Parathyroid adenoma (tissue), 2 donors: ENCODE measurements around the gene XRN1.

Experiments
- H2AFZ ChIP-seq: fragments of 300-600 bp; sonication (generic); one replicate; pipeline ENCODE4 v1.7.0; 2017; ENCODE audit warnings: antibody characterized with exemption, mild to moderate bottlenecking
- H3K27ac ChIP-seq: fragments of 300-600 bp; sonication (generic); one replicate; pipeline ENCODE4 v1.7.0; 2017
- H3K27me3 ChIP-seq: fragments of 300-600 bp; sonication (generic); one replicate; pipeline ENCODE4 v1.7.0; 2017; ENCODE audit warnings: low read length; ENCODE audit not compliant: control insufficient read depth, insufficient read depth
- H3K36me3 ChIP-seq: fragments of 300-600 bp; sonication (generic); one replicate; pipeline ENCODE4 v1.7.0; 2017; ENCODE audit warnings: low read length; ENCODE audit not compliant: control insufficient read depth, insufficient read depth
- H3K4me1 ChIP-seq: fragments of 300-600 bp; sonication (generic); one replicate; pipeline ENCODE4 v1.7.0; 2017; ENCODE audit warnings: control low read depth
- H3K4me2 ChIP-seq: fragments of 300-600 bp; sonication (generic); one replicate; pipeline ENCODE4 v1.7.0; 2017; ENCODE audit warnings: low read length
- H3K4me3 ChIP-seq: fragments of 300-600 bp; sonication (generic); one replicate; pipeline ENCODE4 v1.7.0; 2017; ENCODE audit warnings: low read depth, low read length
- H3K79me2 ChIP-seq: fragments of 300-600 bp; sonication (generic); one replicate; pipeline ENCODE4 v1.7.0; 2017; ENCODE audit warnings: control low read depth
- H3K9ac ChIP-seq: fragments of 300-600 bp; sonication (generic); one replicate; pipeline ENCODE4 v1.7.0; 2017; ENCODE audit warnings: mild to moderate bottlenecking
- H3K9me3 ChIP-seq: fragments of 300-600 bp; sonication (generic); one replicate; pipeline ENCODE4 v1.7.0; 2017; ENCODE audit warnings: low read length; ENCODE audit not compliant: control insufficient read depth
- CTCF ChIP-seq: fragments of 300-600 bp; sonication (generic); IDR thresholded peaks from one replicate; pipeline ENCODE4 v1.7.0; 2017; ENCODE audit warnings: antibody characterized with exemption, mild to moderate bottlenecking
- donor health status: primary hyperparathyroidism.

XRN1 gene

GRCh38 chr3:142281474-142281873, 166.4 kb downstream of the XRN1 start:
- H3K27ac ChIP-seq: no peak overlapping the region
- no peak overlapping the region for H3K9ac ChIP-seq
- no peaks in the 10 kb centered on the region for H3K79me2 ChIP-seq
- H3K27me3 ChIP-seq: no peaks in the 10 kb centered on the region
- TF ChIP-seq CTCF: no peak
- H3K4me2 ChIP-seq: no peak overlapping the region
- H3K36me3 ChIP-seq: no peaks in the 10 kb centered on the region
- no peaks in the 10 kb centered on the region for H3K9me3 ChIP-seq
- no peak overlapping the region for H3K4me3 ChIP-seq
- H2AFZ ChIP-seq: no peak overlapping the region
- H3K4me1 ChIP-seq: no peaks in the 10 kb centered on the region

GRCh38 chr3:142279965-142280590, 167.8 kb downstream of the XRN1 start:
- Histone ChIP-seq H3K4me2 (no peak overlapping the region), H3K79me2 (no peaks in the 10 kb centered on the region), H3K4me3 (no peak overlapping the region), H3K36me3 (no peaks in the 10 kb centered on the region), H3K9me3 (no peaks in the 10 kb centered on the region), H3K9ac (no peak overlapping the region), H3K27me3 (no peaks in the 10 kb centered on the region), H3K4me1 (no peaks in the 10 kb centered on the region), H3K27ac (no peak overlapping the region), H2AFZ (no peak overlapping the region)
- TF ChIP-seq CTCF: peak; percentile 56

GRCh38 chr3:142278451-142278850, 169.4 kb downstream of the XRN1 start:
- no peak overlapping the region for H3K27ac ChIP-seq

GRCh38 chr3:142276781-142277180, 171.1 kb downstream of the XRN1 start:
- no peaks in the 10 kb centered on the region for H3K4me1 ChIP-seq

More at GRCh38 chr3:142278451-142278850, 169.4 kb downstream of the XRN1 start:
- Histone ChIP-seq H2AFZ (no peak overlapping the region), H3K9me3 (no peaks in the 10 kb centered on the region), H3K4me2 (no peak overlapping the region), H3K4me1 (no peaks in the 10 kb centered on the region), H3K79me2 (no peaks in the 10 kb centered on the region), H3K27me3 (no peaks in the 10 kb centered on the region), H3K36me3 (no peaks in the 10 kb centered on the region), H3K4me3 (no peak overlapping the region), H3K9ac (no peak overlapping the region)
- TF ChIP-seq CTCF: no peak

More at GRCh38 chr3:142276781-142277180, 171.1 kb downstream of the XRN1 start:
- Histone ChIP-seq H3K4me3 (no peak overlapping the region), H3K27ac (no peak overlapping the region), H2AFZ (no peak overlapping the region), H3K36me3 (no peaks in the 10 kb centered on the region), H3K4me2 (no peak overlapping the region), H3K9me3 (no peaks in the 10 kb centered on the region), H3K9ac (no peak overlapping the region), H3K79me2 (no peaks in the 10 kb centered on the region), H3K27me3 (no peaks in the 10 kb centered on the region)
- no peak for TF ChIP-seq CTCF
